Mammary epithelial cell (primary cell): ENCODE measurements around the gene MIR17HG.

Source experiments
- CTCF ChIP-seq, 2 donors: IDR thresholded peaks in 1 of 2; conservative IDR thresholded peaks in 1 of 2; 2 replicates each; pipeline ENCODE4 v1.5.1; 2011 to 2012; ENCODE audit warnings: inconsistent platforms in 2 of 2, low read length in 2 of 2, mild to moderate bottlenecking in 2 of 2, control low read depth in 1 of 2, low read depth in 1 of 2; ENCODE audit not compliant: insufficient read depth in 1 of 2; ENCODE audit errors: extremely low read depth in 1 of 2
- EZH2 ChIP-seq: IDR thresholded peaks from 2 replicates; pipeline ENCODE4 v1.6.1; 2012; ENCODE audit warnings: low read length, inconsistent platforms, borderline replicate concordance

- TF ChIP-seq CTCF (conservative IDR thresholded peaks at IDR 0.05 in 1 of 2, IDR thresholded peaks at IDR 0.05 in 1 of 2; ENCODE audit: extremely low read depth in 1 of 2, insufficient read depth in 1 of 2, low read depth in 1 of 2, low read length in 2 of 2) (no peak), EZH2 (no peak)
Observed at GRCh38 chr13:91314888-91315287, 32.6 kb upstream of the MIR17HG start.
